Skeletal muscle tissue (tissue), 4 donors: ENCODE results near the gene SLC6A3. TPM values are rescaled to one million over a fixed set of nuclear protein-coding genes. Genes with fewer than 3 reads are reported as not detected.
"Not testable (repeated sequence)": the region's sequence is repeated elsewhere in the genome, so short reads cannot be mapped to it uniquely, and the experiment has no call there.

ENCODE experiments used
- H3K27ac ChIP-seq: one replicate; pipeline ENCODE4 v1.7.0; 2013; ENCODE audit warnings: mild to moderate bottlenecking, low read depth, low read length, inconsistent platforms
- H3K27me3 ChIP-seq, 3 donors: one replicate each; pipeline ENCODE4 v1.7.0; 2013; ENCODE audit warnings: low read length in 3 of 3; ENCODE audit not compliant: control insufficient read depth in 3 of 3, insufficient read depth in 3 of 3
- H3K36me3 ChIP-seq, 3 donors: one replicate each; pipeline ENCODE4 v1.7.0; 2013; ENCODE audit warnings: low read length in 3 of 3; ENCODE audit not compliant: control insufficient read depth in 3 of 3, insufficient read depth in 3 of 3
- H3K4me1 ChIP-seq, 3 donors: one replicate each; pipeline ENCODE4 v1.7.0; 2013; ENCODE audit warnings: low read length in 3 of 3, mild to moderate bottlenecking in 3 of 3; ENCODE audit not compliant: control insufficient read depth in 3 of 3, insufficient read depth in 3 of 3
- H3K4me3 ChIP-seq, 3 donors: one replicate each; pipeline ENCODE4 v1.7.0; 2013; ENCODE audit warnings: low read length in 3 of 3
- H3K9ac ChIP-seq, 3 donors: one replicate each; pipeline ENCODE4 v1.7.0; 2013; ENCODE audit warnings: low read length in 3 of 3, mild to moderate bottlenecking in 3 of 3, moderate library complexity in 2 of 3, low read depth in 1 of 3
- H3K9me3 ChIP-seq, 3 donors: one replicate each; pipeline ENCODE4 v1.7.0; 2013; ENCODE audit warnings: low read length in 3 of 3; ENCODE audit not compliant: control insufficient read depth in 3 of 3
- total RNA-seq: library from RNA; depleted of rRNA; stranded (reverse); fragments of >200 nt; gene quantifications from one replicate; pipeline ENCODE4 v1.2.3, GENCODE V29; 2014
- donor health status: Osteomylitis.

Gene SLC6A3
- total RNA-seq, 1 donor from 2014 or later: not detected

- no peaks in the 10 kb centered on the region for H3K36me3 ChIP-seq
- peaks cover 16 to 41% (median 33%) of the 10 kb centered on the region in 3 donors for H3K27me3 ChIP-seq
- H3K27ac ChIP-seq: no peak overlapping the region
- no peak overlapping the region for H3K9ac ChIP-seq
- H3K9me3 ChIP-seq: no peaks in the 10 kb centered on the region
- no peaks in the 10 kb centered on the region for H3K4me1 ChIP-seq
- H3K4me3 ChIP-seq: no peak overlapping the region
Measured at GRCh38 chr5:1366514-1366913, 78.7 kb downstream of the SLC6A3 start.

- H3K4me3 ChIP-seq: no peak overlapping the region
- H3K9me3 ChIP-seq: no peaks in the 10 kb centered on the region
- H3K27me3 ChIP-seq: peaks cover 26 to 47% (median 37%) of the 10 kb centered on the region in 3 donors
- H3K36me3 ChIP-seq: no peaks in the 10 kb centered on the region
- H3K9ac ChIP-seq: no peak overlapping the region
- H3K27ac ChIP-seq: no peak overlapping the region
- no peaks in the 10 kb centered on the region for H3K4me1 ChIP-seq
Measured at GRCh38 chr5:1364211-1364610, 81.0 kb downstream of the SLC6A3 start.

GRCh38 chr5:1363581-1363980, 81.7 kb downstream of the SLC6A3 start:
- H3K27me3 ChIP-seq: peaks cover 32 to 47% (median 39%) of the 10 kb centered on the region in 3 donors
- H3K9ac ChIP-seq: no peak overlapping the region
- H3K27ac ChIP-seq: no peak overlapping the region
- no peaks in the 10 kb centered on the region for H3K9me3 ChIP-seq
- no peaks in the 10 kb centered on the region for H3K4me1 ChIP-seq
- no peak overlapping the region for H3K4me3 ChIP-seq
- no peaks in the 10 kb centered on the region for H3K36me3 ChIP-seq

DNA sequence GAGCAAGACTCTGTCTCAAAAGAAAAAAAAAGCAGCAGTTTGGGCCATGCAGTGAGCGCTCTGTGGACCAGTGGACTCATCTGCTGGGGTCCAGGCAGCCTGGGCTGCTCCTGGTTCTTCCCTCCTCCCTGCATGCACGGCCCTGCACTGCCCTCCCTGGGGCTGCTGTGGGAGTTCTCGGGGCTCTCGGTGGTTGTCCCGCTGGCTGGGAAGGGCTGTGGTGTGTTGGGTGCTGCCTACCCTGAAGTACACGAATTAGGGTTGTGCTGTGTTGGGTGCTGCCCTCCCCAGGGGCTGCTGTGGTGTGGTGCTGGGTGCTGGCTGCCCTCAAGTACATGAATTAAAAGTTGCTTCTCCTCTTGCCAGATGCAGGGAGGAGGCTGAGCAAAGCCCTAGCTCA, 82.1 kb downstream of the SLC6A3 start:
- Histone ChIP-seq H3K4me1 (no peaks in the 10 kb centered on the region), H3K9me3 (no peaks in the 10 kb centered on the region), H3K4me3 (no peak overlapping the region), H3K27ac (no peak overlapping the region), H3K27me3 (peaks cover 36 to 50% (median 41%) of the 10 kb centered on the region in 3 donors), H3K36me3 (no peaks in the 10 kb centered on the region), H3K9ac (no peak overlapping the region)

DNA sequence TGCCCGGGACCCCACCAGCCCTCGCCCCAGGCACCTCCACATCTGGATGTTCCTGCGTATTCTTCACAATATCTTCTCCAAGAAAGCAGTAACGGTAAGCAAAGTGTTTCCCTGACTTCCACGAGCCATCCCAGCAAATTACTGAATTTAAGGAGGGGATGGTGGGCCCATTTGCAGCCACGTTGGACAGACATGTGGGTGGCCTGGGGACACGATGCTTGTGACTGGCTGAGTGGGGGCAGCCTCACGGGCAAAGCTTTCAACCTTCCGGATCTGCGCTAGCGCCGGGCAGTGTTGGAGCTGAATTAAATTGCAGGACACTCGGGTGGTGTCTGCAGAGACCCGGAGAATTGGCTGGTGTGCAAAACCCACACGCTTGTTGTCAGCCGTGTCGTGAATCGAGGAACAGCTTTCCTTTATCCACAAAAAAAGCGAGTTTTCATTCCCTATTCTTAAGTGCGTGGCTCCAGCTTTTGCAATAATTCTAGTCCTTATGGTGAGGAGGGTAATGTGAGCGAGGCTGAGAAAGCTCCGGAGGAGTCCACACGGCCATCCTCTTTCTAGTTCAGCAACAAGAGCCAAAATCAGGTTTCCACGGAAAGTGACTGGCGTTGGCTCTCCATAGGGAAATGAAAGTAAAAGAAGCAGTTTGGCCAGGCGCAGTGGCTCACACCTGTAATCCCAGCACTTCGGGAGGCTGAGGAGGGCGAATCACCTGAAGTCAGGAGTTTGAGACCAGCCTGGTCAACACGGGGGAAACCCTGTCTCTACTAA, 82.8 kb downstream of the SLC6A3 start:
- H3K36me3 ChIP-seq: no peaks in the 10 kb centered on the region
- H3K27ac ChIP-seq: no peak overlapping the region
- H3K4me3 ChIP-seq: no peak overlapping the region
- H3K27me3 ChIP-seq: peaks cover 40 to 53% (median 45%) of the 10 kb centered on the region in 3 donors
- no peaks in the 10 kb centered on the region for H3K9me3 ChIP-seq
- H3K9ac ChIP-seq: no peak overlapping the region
- no peaks in the 10 kb centered on the region for H3K4me1 ChIP-seq

GRCh38 chr5:1360861-1361260, 84.4 kb downstream of the SLC6A3 start:
- Histone ChIP-seq H3K9ac (no peak overlapping the region), H3K36me3 (no peaks in the 10 kb centered on the region), H3K27me3 (peaks cover 42 to 67% (median 48%) of the 10 kb centered on the region in 3 donors), H3K4me3 (no peak overlapping the region), H3K9me3 (no peaks in the 10 kb centered on the region), H3K4me1 (no peaks in the 10 kb centered on the region), H3K27ac (no peak overlapping the region)

GRCh38 chr5:1360367-1360766, 84.9 kb downstream of the SLC6A3 start:
- not testable (repeated sequence) for H3K9ac ChIP-seq, H3K4me1 ChIP-seq, H3K36me3 ChIP-seq, H3K9me3 ChIP-seq, H3K4me3 ChIP-seq, H3K27ac ChIP-seq
- peaks cover 45 to 68% (median 48%) of the 10 kb centered on the region in 3 donors for H3K27me3 ChIP-seq

GRCh38 chr5:1359713-1360112, 85.5 kb downstream of the SLC6A3 start:
- H3K36me3 ChIP-seq: no peaks in the 10 kb centered on the region
- H3K4me1 ChIP-seq: no peaks in the 10 kb centered on the region
- no peak overlapping the region for H3K27ac ChIP-seq
- peaks cover 45 to 68% (median 48%) of the 10 kb centered on the region in 3 donors for H3K27me3 ChIP-seq
- no peak overlapping the region for H3K9ac ChIP-seq
- no peak overlapping the region for H3K4me3 ChIP-seq
- no peaks in the 10 kb centered on the region for H3K9me3 ChIP-seq

- Histone ChIP-seq H3K4me1 (no peaks in the 10 kb centered on the region), H3K27me3 (peaks cover 44 to 65% (median 48%) of the 10 kb centered on the region in 3 donors), H3K9me3 (no peaks in the 10 kb centered on the region), H3K36me3 (no peaks in the 10 kb centered on the region), H3K4me3 (no peak overlapping the region), H3K9ac (no peak overlapping the region), H3K27ac (no peak overlapping the region)
Measured at GRCh38 chr5:1359031-1359645, 86.1 kb downstream of the SLC6A3 start.

DNA sequence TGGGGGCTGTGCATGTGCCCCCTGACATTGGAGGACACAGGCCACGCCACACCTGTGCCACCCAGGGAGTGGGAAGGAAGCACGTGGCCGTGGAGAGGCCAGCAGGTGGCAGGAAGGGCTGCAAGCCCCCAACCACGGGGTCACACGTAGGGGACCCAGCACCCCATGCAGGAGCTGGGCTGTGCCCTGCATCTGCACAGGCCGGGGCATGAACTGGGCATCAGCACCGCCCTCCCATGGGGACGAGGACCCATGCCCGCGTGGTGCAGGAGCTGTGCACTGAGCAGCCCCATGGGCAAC, 86.6 kb downstream of the SLC6A3 start:
- Histone ChIP-seq H3K4me1 (no peaks in the 10 kb centered on the region), H3K27ac (no peak overlapping the region), H3K36me3 (no peaks in the 10 kb centered on the region), H3K27me3 (peaks cover 39 to 61% (median 44%) of the 10 kb centered on the region in 3 donors), H3K9me3 (no peaks in the 10 kb centered on the region), H3K9ac (no peak overlapping the region), H3K4me3 (no peak overlapping the region)
